ENCODE measurements around the gene ABCD1.

Gene ABCD1

DNA sequence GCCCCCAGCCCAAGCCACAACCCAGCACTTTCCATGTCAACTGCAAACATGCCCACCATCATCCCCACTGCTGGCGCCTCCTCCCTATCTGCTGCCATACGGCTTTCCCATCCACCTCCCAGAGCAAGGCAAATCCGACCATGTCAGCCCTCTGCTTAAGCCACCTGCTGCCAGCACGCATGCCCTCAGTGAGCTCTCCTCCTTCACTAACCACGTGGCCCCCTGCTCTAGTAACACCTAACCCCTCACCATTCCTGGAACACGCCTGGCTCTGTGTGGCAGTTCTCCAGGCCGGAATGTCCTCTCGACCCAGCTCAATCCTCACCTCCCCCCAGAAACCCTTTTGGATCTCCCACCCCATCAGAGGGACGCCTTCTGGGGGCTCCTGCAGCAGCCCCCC is 17.9 kb upstream of the ABCD1 start:
- TF ChIP-seq, protein P1, sequence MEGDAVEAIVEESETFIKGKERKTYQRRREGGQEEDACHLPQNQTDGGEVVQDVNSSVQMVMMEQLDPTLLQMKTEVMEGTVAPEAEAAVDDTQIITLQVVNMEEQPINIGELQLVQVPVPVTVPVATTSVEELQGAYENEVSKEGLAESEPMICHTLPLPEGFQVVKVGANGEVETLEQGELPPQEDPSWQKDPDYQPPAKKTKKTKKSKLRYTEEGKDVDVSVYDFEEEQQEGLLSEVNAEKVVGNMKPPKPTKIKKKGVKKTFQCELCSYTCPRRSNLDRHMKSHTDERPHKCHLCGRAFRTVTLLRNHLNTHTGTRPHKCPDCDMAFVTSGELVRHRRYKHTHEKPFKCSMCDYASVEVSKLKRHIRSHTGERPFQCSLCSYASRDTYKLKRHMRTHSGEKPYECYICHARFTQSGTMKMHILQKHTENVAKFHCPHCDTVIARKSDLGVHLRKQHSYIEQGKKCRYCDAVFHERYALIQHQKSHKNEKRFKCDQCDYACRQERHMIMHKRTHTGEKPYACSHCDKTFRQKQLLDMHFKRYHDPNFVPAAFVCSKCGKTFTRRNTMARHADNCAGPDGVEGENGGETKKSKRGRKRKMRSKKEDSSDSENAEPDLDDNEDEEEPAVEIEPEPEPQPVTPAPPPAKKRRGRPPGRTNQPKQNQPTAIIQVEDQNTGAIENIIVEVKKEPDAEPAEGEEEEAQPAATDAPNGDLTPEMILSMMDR (IDR thresholded peaks at IDR 0.05; ENCODE audit: low read depth, low read length): no peak
- no peak for DNase-seq (ENCODE audit: low read depth, low spot score)
- H3K4me3 ChIP-seq (ENCODE audit: low read depth, low read length): no peak overlapping the region
- in situ Hi-C loops (cut with HindIII; ENCODE audit: low sequenced_read_pairs): no loop called here

DNA sequence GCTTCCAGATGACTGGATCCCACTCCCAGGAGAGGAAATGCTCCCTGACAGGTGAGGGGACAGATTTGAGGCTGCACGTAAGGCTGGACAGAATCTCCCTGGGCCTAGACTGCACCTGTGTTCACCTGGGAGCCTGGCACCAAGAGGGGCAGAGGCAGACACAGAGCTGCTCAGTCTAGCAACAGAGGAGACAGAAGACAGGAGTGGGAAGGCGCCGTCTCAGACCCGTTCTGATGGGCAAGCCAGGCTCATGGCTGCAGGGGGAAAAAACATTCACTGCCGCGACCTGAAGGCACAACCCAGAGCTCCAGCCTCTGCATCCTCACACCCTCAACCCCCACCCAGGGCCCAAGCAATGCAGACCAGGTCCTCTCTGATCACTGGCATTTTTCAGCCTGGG is 17.2 kb upstream of the ABCD1 start:
- no peak for DNase-seq (ENCODE audit: low read depth, low spot score)
- H3K4me3 ChIP-seq (ENCODE audit: low read depth, low read length): no peak overlapping the region
- TF ChIP-seq, protein P1 (IDR thresholded peaks at IDR 0.05; ENCODE audit: low read depth, low read length): no peak
- in situ Hi-C loops (cut with HindIII; ENCODE audit: low sequenced_read_pairs): no loop called here

DNA sequence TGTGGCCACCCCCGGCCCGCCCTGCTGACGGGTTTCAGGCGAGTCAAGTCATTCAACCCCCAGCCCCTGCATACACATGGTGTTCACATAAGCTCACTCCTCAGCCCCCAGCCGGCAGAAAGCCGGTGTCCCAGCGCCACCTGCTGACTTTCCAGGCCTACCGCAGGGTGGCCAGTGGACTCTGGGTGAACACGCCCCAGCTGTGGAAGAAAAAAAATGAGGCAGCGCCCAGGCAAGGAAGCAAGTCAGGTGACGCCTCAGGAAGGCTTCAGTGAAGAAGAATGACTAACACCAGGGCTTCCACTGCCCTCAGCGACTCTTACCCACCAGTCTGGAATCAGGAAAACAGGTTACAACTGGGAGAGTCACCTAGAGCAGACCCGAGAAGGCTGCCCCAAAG is 16.2 kb upstream of the ABCD1 start:
- DNase-seq (ENCODE audit: low read depth, low spot score): peak; percentile 77
- in situ Hi-C loops (cut with HindIII; ENCODE audit: low sequenced_read_pairs): no loop called here
- no peak overlapping the region for H3K4me3 ChIP-seq (ENCODE audit: low read depth, low read length)
- TF ChIP-seq, protein P1 (IDR thresholded peaks at IDR 0.05; ENCODE audit: low read depth, low read length): peak; percentile 74

DNA sequence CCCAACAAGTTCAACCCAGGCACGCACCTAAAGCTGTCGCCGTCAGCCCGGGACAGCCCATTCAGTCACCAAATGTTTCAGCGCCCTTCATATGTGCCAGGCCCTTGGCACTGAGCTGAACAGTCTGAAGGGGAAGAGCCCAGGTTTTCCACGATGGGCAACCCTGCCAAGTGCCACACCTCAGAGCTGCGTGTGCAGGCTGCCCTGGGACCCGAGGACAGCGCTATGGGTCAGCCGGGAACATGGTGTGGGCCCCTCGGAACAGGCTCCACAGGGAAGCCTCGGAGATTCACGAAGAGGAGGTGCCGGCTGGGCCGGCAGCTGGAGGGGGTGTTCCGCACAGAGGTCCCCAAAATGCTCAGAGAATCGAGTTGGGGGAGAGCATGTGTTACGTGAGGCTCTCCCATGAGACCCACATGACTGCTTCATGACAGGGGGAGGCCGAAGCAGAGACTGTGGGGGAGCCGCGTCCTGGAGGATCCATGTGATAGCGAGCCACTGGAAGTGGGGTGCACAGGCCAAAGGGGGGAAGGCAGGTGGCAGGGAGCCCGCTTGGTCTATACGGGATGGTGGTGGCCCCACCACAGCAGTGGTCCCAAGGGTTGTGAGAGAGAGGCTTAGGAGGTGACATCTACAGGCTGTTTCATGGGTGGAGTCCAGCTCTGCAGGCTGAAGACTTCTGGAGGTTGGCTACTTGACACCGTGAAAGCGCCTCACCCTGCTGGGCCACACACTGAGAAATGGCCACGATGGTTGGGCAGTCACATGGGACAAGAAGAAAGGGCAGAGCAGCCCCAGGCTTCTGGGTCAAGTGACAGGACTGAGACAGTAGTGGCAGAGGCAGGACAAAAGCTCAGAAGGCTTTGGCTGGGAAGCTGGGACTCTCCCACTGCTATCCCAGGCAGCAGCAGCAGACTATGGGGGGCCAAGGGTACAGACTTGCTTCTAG is 14.7 kb upstream of the ABCD1 start:
- in situ Hi-C loops (cut with HindIII; ENCODE audit: low sequenced_read_pairs): no loop called here
- H3K4me3 ChIP-seq (ENCODE audit: low read depth, low read length): no peak overlapping the region
- TF ChIP-seq, protein P1 (IDR thresholded peaks at IDR 0.05; ENCODE audit: low read depth, low read length): no peak
- DNase-seq (ENCODE audit: low read depth, low spot score): no peak

DNA sequence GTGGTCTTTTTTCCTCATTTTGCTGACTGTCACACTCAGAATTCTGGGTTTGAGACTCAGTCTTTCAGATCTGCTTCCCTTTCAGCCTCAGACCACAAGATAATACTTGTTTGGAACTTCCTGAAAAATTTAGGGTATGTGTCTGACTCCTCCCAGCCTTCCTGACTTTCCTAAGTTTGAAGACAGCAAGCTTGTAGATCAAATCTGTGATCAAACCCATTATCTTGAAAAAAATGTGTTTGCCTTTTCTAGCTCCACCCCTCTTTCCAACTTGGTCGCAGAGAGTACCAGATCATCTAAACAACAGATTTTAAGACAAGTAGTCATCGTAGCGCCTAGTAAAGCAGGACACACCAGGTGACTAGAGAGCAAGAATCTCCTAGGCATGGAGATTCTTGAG is 10.4 kb upstream of the ABCD1 start:
- no peak for DNase-seq (ENCODE audit: low read depth, low spot score)
- TF ChIP-seq, protein P1 (IDR thresholded peaks at IDR 0.05; ENCODE audit: low read depth, low read length): no peak
- in situ Hi-C loops (cut with HindIII; ENCODE audit: low sequenced_read_pairs): no loop called here

DNA sequence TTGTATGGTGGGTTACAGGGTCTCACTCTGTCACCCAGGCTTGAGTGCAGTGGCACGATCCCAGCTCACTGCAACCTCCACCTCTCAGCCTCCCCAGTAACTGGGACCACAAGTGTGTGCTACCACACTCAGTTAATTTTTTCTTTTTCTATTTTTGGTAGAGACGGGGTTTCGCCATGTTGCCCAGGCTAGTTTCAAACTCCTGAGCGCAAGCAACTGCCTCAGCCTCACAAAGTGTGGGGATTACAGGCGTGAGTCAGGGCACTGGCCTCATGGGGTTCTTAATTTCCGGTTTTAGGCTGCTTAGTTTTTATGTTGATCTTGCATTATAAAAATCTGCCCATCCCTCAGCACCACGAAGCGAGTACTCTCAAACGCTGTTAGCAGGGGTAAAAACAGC is 7.2 kb upstream of the ABCD1 start:
- TF ChIP-seq, protein P1 (IDR thresholded peaks at IDR 0.05; ENCODE audit: low read depth, low read length): no peak
- H3K4me3 ChIP-seq (ENCODE audit: low read depth, low read length): no peak overlapping the region
- in situ Hi-C loops (cut with HindIII; ENCODE audit: low sequenced_read_pairs): no loop called here
- DNase-seq (ENCODE audit: low read depth, low spot score): no peak

More for the DNA sequence above, 10.4 kb upstream of the ABCD1 start:
- no peak overlapping the region for H3K4me3 ChIP-seq (ENCODE audit: low read depth, low read length)

All from astrocyte of the spinal cord (primary cell).